K562 (cell line): ENCODE data around the gene RAI1.

Source experiments
- CTCF ChIP-seq, 3 experiments: IDR thresholded peaks in 2 of 3; conservative IDR thresholded peaks in 1 of 3; 2 replicates each; pipeline ENCODE4 v1.5.1; 2011 to 2012; ENCODE audit warnings: low read length in 3 of 3, mild to moderate bottlenecking in 3 of 3, control low read depth in 2 of 3, improper control_type of control experiment in 1 of 3, inconsistent platforms in 1 of 3, low read depth in 1 of 3, mixed read lengths in 1 of 3, moderate library complexity in 1 of 3; ENCODE audit not compliant: insufficient read depth in 2 of 3
- EZH2 ChIP-seq: IDR thresholded peaks from 2 replicates; pipeline ENCODE4 v1.6.1; 2012; ENCODE audit warnings: low read depth, mild to moderate bottlenecking, inconsistent platforms, low read length, borderline replicate concordance
- NR2C2 ChIP-seq, 2 experiments: fragments of 200-800 bp in 1 of 2; sonication (Bioruptor generic) in 1 of 2; sonication (generic) in 1 of 2; formaldehyde crosslinking in 1 of 2; IDR thresholded peaks; 2 replicates each; pipeline versions ENCODE4 v1.6.1 to v1.8.0; 2016 to 2022; ENCODE audit warnings: mild to moderate bottlenecking in 1 of 2, missing compliant biosample characterization in 1 of 2, missing genetic modification characterization in 1 of 2, missing genetic modification reagents in 1 of 2
- PHF8 ChIP-seq: fragments of 200-600 bp; sonication (generic); IDR thresholded peaks from 2 replicates; pipeline ENCODE4 v1.6.1; 2012; ENCODE audit warnings: mixed run types, mild to moderate bottlenecking, inconsistent platforms, low read length, moderate library complexity, borderline replicate concordance
- POLR2A ChIP-seq: fragments of 450-650 bp; conservative IDR thresholded peaks from 2 replicates; pipeline ENCODE4 v1.6.1; 2016
- PREB ChIP-seq: sonication (generic); formaldehyde crosslinking; IDR thresholded peaks from 2 replicates; pipeline ENCODE4 v1.8.1; 2023; ENCODE audit warnings: mild to moderate bottlenecking, missing genetic modification reagents
- RBM22 ChIP-seq: fragments of 200-400 bp; formaldehyde crosslinking; IDR thresholded peaks from 2 replicates; pipeline ENCODE4 v1.6.1; 2018; ENCODE audit warnings: low read length, low read depth; ENCODE audit not compliant: poor library complexity, severe bottlenecking
- SAP30 ChIP-seq: fragments of 200-600 bp; sonication (generic); IDR thresholded peaks from 2 replicates; pipeline ENCODE4 v1.6.1; 2012; ENCODE audit warnings: borderline replicate concordance, low read depth, mild to moderate bottlenecking, moderate library complexity, low read length, control low read depth, inconsistent platforms; ENCODE audit not compliant: insufficient read depth, poor library complexity, severe bottlenecking
- SP1 ChIP-seq: sonication (generic); formaldehyde crosslinking; IDR thresholded peaks from 2 replicates; pipeline ENCODE4 v1.8.1; 2022; ENCODE audit warnings: mild to moderate bottlenecking, missing genetic modification reagents
- ZNF253 ChIP-seq: fragments of 250-450 bp; sonication (Bioruptor Pico); conservative IDR thresholded peaks from 2 replicates; pipeline ENCODE4 v1.6.1; 2021; ENCODE audit warnings: mild to moderate bottlenecking
- TF ChIP-seq, protein P1 (sequence below): fragments of 450-650 bp; IDR thresholded peaks from 2 replicates; pipeline ENCODE4 v1.6.1; 2016; ENCODE audit warnings: borderline replicate concordance
- TF ChIP-seq, protein P2 (sequence below): fragments of 250-450 bp; sonication (Bioruptor Pico); IDR thresholded peaks from 2 replicates; pipeline ENCODE4 v1.8.0; 2022; ENCODE audit warnings: moderate library complexity, mild to moderate bottlenecking, inconsistent platforms

GRCh38 chr17:17787568-17787967, 106.3 kb downstream of the RAI1 start:
- TF ChIP-seq EZH2 (no peak), POLR2A (no peak), SAP30 (no peak), CTCF (IDR thresholded peaks at IDR 0.05 in 2 of 3, conservative IDR thresholded peaks at IDR 0.05 in 1 of 3; ENCODE audit: insufficient read depth in 2 of 3, low read depth in 1 of 3, low read length in 3 of 3) (no peak), ZNF253 (CRISPR knock-in tag) (no peak), NR2C2 (CRISPR knock-in tag; IDR thresholded peaks at IDR 0.05) (no peak), NR2C2 (tag; IDR thresholded peaks at IDR 0.05) (no peak), PREB (CRISPR knock-in tag) (no peak), PHF8 (no peak), SP1 (no peak), RBM22 (no peak)
- TF ChIP-seq, protein P1, sequence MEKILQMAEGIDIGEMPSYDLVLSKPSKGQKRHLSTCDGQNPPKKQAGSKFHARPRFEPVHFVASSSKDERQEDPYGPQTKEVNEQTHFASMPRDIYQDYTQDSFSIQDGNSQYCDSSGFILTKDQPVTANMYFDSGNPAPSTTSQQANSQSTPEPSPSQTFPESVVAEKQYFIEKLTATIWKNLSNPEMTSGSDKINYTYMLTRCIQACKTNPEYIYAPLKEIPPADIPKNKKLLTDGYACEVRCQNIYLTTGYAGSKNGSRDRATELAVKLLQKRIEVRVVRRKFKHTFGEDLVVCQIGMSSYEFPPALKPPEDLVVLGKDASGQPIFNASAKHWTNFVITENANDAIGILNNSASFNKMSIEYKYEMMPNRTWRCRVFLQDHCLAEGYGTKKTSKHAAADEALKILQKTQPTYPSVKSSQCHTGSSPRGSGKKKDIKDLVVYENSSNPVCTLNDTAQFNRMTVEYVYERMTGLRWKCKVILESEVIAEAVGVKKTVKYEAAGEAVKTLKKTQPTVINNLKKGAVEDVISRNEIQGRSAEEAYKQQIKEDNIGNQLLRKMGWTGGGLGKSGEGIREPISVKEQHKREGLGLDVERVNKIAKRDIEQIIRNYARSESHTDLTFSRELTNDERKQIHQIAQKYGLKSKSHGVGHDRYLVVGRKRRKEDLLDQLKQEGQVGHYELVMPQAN, result no peak
- TF ChIP-seq, protein P2, sequence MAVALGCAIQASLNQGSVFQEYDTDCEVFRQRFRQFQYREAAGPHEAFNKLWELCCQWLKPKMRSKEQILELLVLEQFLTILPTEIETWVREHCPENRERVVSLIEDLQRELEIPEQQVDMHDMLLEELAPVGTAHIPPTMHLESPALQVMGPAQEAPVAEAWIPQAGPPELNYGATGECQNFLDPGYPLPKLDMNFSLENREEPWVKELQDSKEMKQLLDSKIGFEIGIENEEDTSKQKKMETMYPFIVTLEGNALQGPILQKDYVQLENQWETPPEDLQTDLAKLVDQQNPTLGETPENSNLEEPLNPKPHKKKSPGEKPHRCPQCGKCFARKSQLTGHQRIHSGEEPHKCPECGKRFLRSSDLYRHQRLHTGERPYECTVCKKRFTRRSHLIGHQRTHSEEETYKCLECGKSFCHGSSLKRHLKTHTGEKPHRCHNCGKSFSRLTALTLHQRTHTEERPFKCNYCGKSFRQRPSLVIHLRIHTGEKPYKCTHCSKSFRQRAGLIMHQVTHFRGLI, result no peak
